GM18868 (cell line): ENCODE measurements around the gene KIF5C.

Source experiments
- ATAC-seq: cut with Tn5 transposase; IDR thresholded peaks from one replicate; pipeline ENCODE4 v1.9.1; 2021; ENCODE audit warnings: mild to moderate bottlenecking, moderate library complexity; ENCODE audit not compliant: unreplicated experiment

Gene KIF5C

GRCh38 chr2:149037851-149038250 is 162.8 kb downstream of the KIF5C start:
- no peak for ATAC-seq

DNA sequence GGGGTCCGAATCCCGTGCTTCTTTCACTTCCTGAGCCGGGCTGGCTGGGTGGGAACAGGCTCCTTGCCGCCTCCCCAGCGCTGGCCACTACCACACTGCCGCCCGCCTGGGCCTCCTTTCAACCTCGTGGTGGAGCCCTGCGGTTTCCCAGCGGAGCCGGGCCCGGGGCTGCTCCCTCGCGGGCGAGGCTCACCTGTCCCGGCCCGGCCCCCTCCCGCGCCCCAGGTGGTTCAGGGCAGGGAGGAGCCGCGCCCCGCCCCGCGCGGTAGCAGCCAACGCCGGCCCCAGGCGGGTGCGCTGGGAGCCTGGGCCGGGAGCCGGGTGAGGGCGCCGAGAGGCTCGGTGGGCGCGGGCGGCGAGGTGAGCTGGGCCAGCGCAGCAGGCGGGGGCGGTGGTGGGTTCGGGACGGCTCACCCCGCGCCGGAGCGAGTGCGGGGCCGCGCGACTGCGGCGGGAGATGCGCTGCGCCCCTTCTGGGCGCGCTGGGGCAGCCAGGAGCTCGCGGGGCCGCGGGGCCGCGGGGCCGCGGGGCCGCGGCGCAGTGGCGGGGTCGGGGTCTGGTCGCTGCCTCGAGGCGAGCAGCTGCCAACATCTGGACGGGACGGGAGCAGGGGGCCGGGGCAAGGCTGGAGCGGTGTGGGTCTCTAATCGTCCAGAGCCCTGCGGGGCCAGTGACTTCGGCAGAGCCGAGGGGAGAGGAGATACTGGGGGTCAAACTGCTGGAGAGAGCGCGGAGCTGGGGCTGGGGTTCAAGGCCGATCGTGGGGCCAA is 163.6 kb downstream of the KIF5C start, which contains the start of gene LYPD6B:
TSS of gene LYPD6B (plus strand) at position 258 of the 771 bp plus-strand sequence. CDS start 92,250 bp downstream, outside the sequence.
- ATAC-seq, result peak; percentile 48

- ATAC-seq, result no peak
Measured at GRCh38 chr2:149039213-149039724, 164.2 kb downstream of the KIF5C start.

DNA sequence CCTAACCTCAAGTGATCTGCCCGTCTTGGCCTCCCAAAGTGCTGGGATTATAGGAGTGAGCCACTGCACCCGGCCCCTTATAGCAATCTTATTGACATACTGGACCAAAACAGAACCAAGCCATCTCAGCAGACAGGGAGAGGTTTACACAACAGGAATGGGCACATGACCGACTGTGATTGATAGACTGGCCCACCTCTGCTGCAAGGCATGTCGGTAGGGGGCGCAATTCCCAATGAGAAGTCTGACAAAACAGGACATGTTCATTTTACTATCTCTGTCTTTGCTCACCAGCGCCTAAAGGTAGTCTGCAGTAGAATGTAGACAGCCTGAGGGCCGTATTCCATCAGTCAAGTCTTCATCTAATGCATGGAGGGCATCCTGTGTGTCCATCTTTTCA is 165.4 kb downstream of the KIF5C start:
- ATAC-seq, result peak; percentile 27

DNA sequence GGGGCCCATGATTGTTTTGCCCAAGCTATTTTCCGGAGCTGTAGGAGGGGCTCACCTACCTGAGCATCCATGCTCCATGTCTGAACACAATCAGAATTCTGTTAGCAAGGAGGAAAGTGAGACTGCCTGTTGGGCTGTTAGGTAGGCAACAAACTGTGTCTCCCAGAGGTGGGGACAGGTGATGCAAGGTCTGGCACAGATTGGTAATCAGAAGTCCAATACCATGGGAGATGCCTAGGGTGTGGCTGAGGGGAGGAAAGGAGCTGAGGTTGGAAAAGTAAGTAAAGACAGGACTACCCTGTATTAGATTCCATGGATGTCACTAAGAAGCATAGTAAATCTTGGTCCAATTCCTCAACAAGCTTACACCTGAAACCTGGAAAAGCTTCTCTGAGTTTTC is 166.5 kb downstream of the KIF5C start:
- ATAC-seq, result no peak

DNA sequence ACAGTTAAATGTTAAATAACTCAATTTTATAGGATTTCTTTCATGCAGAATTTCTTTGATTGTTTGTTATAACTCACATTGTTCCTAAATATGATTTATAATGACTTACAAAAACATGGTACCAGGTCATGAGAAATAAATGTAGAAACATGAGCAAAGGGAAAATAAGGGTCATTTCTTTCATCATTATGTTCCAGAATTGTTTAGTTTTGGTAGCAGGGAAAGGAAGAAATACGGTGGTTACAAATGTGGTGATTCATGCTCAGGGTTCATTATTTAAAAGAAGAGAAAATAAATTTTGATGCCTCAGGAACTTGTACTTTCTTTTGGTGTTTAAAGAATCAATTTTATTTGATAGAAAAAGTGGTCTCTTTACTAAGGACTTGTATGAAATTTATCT is 167.9 kb downstream of the KIF5C start:
- ATAC-seq, result no peak

- no peak for ATAC-seq
Measured at GRCh38 chr2:149044500-149044899, 169.5 kb downstream of the KIF5C start.

DNA sequence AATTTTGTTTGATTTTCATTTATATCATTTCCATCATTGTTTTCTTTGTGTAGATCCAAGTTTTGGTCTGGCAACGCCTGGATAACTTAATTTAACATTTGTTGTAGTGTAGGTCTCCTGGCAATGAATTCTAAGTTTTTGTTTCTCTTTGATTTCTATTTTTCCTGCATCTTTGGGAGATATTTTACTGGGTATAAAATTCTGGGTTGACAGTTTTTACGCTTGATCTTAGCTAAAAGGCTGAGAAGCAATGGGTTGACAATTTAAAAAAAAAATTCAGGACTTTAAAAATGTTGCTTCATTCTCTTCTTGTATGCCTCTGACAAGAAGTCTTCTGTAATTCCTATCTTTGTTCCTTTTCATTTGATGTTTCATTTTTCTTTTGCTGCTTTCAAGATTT is 172.1 kb downstream of the KIF5C start:
- ATAC-seq, result no peak

GRCh38 chr2:149049142-149049541 is 174.1 kb downstream of the KIF5C start:
- ATAC-seq, result peak; percentile 22

DNA sequence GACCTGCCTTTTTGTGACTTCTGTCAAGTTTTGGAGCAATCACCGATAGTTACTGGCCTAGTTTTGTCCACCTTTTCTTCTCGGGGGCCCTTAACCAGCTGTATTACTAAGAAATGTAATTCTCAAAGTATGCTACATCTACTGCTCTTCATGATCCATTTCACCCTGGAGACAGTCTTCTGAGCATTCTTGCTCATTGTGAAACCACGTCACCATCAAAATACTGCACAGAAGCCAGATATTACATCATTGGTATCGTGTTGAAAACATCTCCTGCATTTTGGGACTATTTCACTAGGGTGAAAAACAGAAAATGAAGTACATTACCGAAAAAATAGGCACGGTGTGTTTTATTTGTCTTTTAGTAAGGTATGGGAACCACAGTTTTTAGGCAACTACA is 175.2 kb downstream of the KIF5C start:
- peak; percentile 95 for ATAC-seq

- no peak for ATAC-seq
Measured at GRCh38 chr2:149055751-149056150, 180.7 kb downstream of the KIF5C start.

GRCh38 chr2:149056541-149057255 is 181.7 kb downstream of the KIF5C start:
- no peak for ATAC-seq

DNA sequence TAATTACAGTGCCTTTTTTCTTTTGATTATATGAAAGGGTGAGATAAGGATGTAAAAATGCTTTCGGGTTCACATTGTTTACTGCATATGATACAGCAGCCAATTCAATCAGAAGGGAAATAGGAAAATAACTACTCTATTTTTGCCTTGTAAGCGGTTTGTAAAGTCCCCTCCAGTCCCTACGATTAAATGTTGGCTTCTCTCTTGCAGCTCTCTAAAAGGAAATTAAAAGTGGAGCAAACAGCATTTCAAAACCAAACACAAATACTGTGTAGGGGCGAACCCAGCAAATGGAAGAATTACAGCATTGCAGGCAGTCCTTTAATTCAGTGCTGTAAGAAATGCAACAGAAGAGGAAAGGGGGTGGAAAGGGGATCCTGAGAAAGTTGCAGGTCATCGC is 182.4 kb downstream of the KIF5C start:
- ATAC-seq, result no peak

GRCh38 chr2:149058936-149059335 is 183.9 kb downstream of the KIF5C start:
- no peak for ATAC-seq

DNA sequence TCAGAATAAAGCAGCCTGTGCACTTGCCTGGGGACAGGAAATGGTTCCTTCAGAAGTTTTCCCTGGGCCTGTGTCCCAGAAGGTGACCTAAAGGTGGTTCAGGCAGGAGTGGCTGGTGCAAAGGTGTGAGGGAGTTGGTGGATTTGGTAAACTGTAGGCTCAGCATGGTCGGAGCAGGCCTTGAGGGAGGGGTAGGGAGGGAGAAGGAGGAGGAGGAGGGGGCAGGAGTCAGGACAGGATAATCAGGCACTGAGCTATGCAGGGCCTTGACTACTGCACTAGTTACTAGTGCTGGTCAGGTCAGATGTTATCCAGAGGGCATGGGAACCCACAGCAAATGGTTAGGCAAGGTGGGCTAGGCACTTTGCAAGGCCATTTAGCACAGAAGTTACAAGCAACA is 184.8 kb downstream of the KIF5C start:
- no peak for ATAC-seq

- ATAC-seq, result no peak
Measured at GRCh38 chr2:149061133-149061745, 186.2 kb downstream of the KIF5C start.

- ATAC-seq, result no peak
Measured at GRCh38 chr2:149062531-149062930, 187.5 kb downstream of the KIF5C start.

DNA sequence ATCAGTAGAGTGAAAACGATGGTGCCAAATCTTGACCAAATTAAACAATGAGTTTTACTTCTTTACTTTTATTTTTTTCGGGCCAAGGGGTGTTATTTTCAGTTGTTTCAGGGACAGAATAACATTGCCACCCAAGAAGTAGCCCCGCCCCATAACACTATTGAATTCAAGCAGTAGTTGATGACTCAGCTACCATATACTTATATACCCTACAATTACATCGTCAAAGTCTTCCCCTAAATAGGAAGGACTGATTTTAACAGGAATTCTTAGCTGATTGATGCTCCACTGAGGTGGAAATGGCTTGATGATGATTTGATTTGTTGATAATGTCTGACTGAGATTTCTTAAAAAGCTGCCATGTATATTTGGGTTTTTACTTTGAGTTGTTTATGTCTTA is 188.2 kb downstream of the KIF5C start:
- no peak for ATAC-seq

DNA sequence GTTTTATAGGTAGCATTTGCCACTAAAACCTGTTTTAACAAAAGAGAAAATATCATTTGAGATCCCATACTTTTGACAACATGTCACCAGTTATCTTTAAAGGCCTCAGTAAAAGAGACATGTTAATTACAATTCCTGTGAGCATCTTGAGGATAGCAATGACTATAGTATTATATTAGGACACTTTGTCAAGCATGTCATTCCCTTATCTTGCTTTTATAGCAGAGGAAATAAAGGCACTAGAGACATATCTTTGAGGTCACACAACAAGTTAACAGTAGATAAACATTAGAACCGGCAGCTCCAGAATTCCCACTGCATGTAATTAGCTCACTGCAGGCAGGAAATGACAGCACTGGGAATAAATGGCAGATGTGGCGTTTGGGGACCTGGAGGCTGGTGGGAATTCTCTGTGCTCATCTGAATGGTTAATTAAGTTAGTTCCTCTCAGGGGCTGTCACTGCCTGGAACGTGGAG is 189.4 kb downstream of the KIF5C start:
- no peak for ATAC-seq

DNA sequence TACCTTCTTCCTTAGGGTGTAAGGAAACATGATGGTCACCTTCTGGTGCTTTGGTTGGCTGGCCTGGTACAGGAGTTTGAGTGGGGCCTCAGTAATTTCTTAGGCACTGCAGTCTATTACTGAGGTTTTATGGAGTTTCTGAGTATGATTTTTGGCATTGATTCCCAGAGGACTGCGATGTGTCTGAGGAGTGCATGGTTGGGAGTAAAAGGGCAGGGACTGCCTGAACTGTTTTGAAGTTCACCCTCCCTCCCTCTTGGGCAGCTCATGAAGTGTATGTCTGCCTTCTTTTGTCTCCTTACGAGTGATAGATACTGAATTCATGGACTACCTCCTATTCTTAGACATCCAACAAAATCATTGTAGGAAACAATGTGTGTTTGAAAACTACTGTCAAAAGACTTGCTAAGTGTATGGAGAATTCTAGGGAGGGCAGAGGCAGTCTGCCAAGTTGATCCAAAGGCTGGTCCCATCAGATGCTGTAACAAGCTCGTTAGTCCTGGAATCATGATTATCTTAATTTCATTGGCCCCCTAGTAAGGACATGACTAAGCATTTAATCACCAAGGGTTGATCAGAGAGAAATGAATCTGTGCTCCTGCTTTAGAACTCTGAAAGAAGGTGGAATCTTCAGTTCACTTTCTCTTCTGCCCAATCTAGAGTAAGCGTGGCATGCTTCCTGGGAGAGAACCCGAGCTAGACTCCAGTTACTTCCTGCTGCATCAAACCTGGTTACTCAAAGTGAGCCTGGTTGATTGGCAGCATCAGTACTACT is 190.0 kb downstream of the KIF5C start:
- peak; percentile 63 for ATAC-seq
